GM08714 (cell line): ENCODE data around the gene ADSS1.

Experiments
- H3K4me3 ChIP-seq: fragments of 200-500 bp; sonication (Bioruptor generic); 2 replicates; pipeline ENCODE4 v1.5.1; 2014; ENCODE audit warnings: mild to moderate bottlenecking, low read length, inconsistent platforms
- ZNF274 ChIP-seq: IDR thresholded peaks from 2 replicates; pipeline ENCODE4 v1.6.1; 2012; ENCODE audit warnings: mild to moderate bottlenecking, low read depth, low read length

Gene ADSS1

GRCh38 chr14:104723651-104724406, at the start of gene ADSS1:
ADSS1 (plus strand) TSS chr14:104724229; CDS start chr14:104724271, 42 bp downstream.
- H3K4me3 ChIP-seq, result peak within 1 kb of the TSS; percentile 60; the same call in 1 of the 2 replicates
- TF ChIP-seq ZNF274, result no peak

- no peak overlapping the region for H3K4me3 ChIP-seq
- TF ChIP-seq ZNF274, result no peak
These were observed 48.6 kb upstream of the ADSS1 start for GRCh38 chr14:104675447-104675846.

- TF ChIP-seq ZNF274, result no peak
- H3K4me3 ChIP-seq, result no peak overlapping the region
These were observed 47.8 kb upstream of the ADSS1 start for GRCh38 chr14:104676130-104676693.

GRCh38 chr14:104676694-104677511, 47.1 kb upstream of the ADSS1 start:
- no peak overlapping the region; the same call in 1 of the 2 replicates for H3K4me3 ChIP-seq
- no peak for TF ChIP-seq ZNF274

- no peak for TF ChIP-seq ZNF274
These were observed 46.3 kb upstream of the ADSS1 start for GRCh38 chr14:104677512-104678332.

GRCh38 chr14:104678346-104678745, 45.7 kb upstream of the ADSS1 start:
- no peak for TF ChIP-seq ZNF274
- H3K4me3 ChIP-seq, result peak overlapping the region; percentile 27; the same call in 1 of the 2 replicates

More at GRCh38 chr14:104677512-104678332, 46.3 kb upstream of the ADSS1 start:
- peak overlapping the region; percentile 27; the same call in 1 of the 2 replicates for H3K4me3 ChIP-seq

- H3K4me3 ChIP-seq, result no peak overlapping the region
- TF ChIP-seq ZNF274, result no peak
These were observed 44.9 kb upstream of the ADSS1 start for GRCh38 chr14:104678901-104679705.

- TF ChIP-seq ZNF274, result no peak
- no peak overlapping the region for H3K4me3 ChIP-seq
These were observed 43.8 kb upstream of the ADSS1 start for GRCh38 chr14:104680056-104680805.

- no peak for TF ChIP-seq ZNF274
- H3K4me3 ChIP-seq, result no peak overlapping the region
These were observed 43.0 kb upstream of the ADSS1 start for GRCh38 chr14:104680806-104681688.

- H3K4me3 ChIP-seq, result no peak overlapping the region
- TF ChIP-seq ZNF274, result no peak
These were observed 42.3 kb upstream of the ADSS1 start for GRCh38 chr14:104681689-104682074.

GRCh38 chr14:104682107-104682593, 41.9 kb upstream of the ADSS1 start:
- no peak overlapping the region for H3K4me3 ChIP-seq
- no peak for TF ChIP-seq ZNF274
